Kidney glomerular epithelial cell (primary cell): ENCODE data around the gene PRSS22.

Experiments used
- DNase-seq: peaks from one replicate; lab custom pipeline; 2025; lab: John Stamatoyannopoulos, UW

The PRSS22 gene

GRCh38 chr16:2829501-2830354, 28.2 kb downstream of the PRSS22 start, which contains the start of gene ZG16B:
ZG16B (plus strand) TSS chr16:2830303; CDS start chr16:2830442, 139 bp downstream.
- DNase-seq = no peak

DNA sequence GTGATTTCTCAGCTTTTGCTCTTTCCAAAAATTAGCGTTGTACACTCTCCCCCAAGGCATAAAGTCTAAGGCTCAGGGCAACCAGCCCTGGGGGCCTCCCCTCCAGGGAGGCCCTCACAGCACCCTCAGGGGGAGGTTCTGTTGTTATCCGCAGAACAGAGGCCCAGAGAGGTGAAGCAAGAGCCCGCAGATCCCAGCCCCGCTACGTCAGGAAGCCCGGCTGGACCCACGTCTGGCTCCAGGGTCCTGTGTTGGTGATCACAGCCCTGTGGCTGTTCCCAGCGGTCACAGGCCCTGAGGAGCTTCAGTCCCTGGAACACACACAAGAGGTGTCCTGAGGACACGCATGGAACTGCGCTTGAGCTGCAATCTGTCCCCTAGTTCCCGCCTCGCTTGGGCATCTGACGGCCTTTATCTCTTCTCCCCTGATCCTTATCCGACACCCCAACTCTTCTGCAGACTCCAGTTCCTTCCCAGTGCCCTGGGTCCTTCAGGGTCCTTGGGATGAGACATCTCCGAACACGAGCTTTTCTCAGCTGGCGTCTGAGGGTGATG, 29.0 kb downstream of the PRSS22 start:
- DNase-seq = no peak

DNA sequence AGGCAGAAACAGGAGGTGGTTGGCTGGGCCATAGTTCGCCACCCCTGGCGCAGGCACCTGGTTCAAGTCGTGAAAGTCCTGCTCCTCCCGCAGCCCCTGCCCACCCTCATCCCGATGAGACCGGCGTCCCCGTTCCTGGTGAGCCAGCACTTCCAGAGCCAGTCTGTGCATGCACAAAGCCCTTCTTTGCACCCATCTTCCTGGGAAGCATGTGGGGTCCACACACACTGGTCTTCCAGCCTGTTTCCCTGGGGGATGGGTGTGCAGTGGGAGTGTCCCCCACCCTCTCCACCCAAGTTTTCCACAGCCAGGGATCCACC, 29.5 kb downstream of the PRSS22 start:
- DNase-seq = no peak

DNA sequence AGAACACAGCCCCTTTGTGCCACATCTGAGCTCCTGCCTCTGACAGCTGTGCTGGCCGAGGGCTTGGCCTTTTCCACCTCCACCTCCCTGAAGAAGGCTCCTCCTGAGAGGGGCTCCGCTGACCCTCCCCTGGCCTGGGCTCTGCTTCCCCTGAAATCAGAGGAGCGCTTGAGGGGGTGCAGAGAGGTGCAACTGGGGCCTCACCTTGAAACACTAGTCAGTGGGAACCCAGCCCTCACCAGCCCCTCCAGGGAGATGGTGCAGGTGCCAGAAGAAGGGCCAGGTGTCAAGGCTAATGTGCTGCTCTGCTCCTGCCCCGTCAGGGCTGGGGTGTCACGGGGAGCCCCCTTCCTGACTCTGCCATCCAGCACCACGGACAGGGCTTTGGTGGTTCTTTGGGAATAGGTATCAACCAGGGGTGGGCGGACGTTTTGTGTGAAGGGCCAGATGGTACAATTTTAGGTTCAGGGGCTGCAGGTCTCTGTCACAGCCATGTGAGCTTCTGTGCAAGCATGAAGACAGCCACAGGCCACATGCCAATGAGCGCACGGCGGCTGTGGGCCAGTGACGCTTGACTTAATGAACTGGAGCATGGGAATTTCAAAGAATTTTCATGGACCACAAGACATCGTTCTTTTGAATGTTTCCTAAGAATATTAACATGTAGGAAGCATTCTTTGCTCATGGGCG, 30.0 kb downstream of the PRSS22 start:
- DNase-seq = no peak

DNA sequence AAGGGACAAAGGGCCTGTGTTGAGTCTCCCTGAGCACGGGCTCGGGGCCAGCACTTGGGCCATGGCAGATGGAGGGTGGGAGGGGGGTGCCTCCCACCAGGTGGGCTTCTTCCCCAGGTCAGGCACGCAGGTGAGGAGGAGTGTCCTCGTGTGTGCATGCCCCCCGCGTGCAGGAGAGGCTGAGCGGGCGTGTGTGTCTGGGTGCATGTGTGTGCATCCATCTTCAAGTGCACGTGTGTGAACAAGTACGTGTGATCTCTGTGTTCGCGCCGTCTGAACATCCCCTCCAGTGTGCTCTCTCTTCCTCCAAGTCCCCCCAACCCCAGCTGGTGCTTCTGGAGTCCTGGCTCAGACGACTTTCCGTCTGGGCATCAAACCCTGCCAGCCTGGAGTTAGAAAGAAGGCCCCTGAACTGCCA, 30.6 kb downstream of the PRSS22 start:
- no peak for DNase-seq

GRCh38 chr16:2826591-2827373, 31.2 kb downstream of the PRSS22 start:
- DNase-seq = no peak

GRCh38 chr16:2825906-2826305, 32.1 kb downstream of the PRSS22 start:
- DNase-seq = no peak

DNA sequence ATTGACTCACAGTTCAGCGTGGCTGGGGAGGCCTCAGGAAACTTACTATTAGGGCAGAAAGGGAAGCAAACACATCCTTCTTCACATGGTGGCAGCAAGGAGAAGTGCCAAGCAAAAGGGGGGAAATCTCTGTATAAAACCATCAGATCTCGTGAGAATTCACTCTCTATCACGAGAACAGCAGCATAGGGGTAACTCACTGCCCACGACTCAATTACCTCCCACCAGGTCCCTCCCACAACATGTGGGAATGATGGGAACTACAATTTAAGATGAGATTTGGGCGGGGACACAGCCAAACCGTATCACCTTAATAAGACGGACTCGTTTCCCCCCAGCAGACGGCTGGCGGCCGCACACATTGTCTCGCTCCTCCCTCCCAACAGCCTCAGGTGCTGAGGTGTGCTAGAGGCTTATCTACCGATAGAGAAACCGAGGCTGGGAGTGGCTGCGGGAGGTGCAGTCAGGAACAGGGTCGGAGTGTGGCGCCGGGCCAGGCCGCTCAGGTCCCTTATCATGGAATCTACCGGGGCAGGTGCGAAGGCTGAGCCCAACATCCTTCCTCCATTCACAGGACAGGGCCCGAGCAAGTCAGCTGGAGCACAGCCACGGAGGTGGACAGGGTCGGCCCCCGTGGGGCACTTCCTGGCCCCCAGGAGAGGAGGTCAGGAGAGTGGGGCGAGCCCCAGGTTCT, 32.8 kb downstream of the PRSS22 start:
- DNase-seq = no peak

- no peak for DNase-seq
Measured at GRCh38 chr16:2824626-2825025, 33.3 kb downstream of the PRSS22 start.

DNA sequence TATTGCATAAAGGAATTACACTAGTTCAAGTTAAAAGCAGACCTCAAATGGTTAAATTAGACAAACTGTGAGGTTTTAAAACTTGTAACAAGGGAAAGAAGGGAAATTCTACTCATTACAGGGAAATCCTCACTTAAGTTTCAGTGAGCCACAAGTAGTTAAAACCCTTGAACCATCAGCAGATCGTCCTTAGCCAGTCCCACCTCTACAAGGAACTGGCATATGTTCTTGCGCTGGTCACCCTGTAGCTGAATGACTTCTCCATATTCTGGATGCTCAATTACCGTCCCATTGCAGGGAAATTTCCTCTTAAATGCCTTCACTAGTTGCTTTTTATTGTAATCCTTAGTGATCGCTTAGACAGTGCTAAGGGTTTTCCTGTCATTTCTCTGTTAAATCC, 35.5 kb downstream of the PRSS22 start:
- no peak for DNase-seq

- DNase-seq = no peak
Measured at GRCh38 chr16:2822158-2822495, 35.8 kb downstream of the PRSS22 start.

- no peak for DNase-seq
Measured at GRCh38 chr16:2821487-2822157, 36.3 kb downstream of the PRSS22 start.

GRCh38 chr16:2820836-2821486, 37.0 kb downstream of the PRSS22 start:
- no peak for DNase-seq

DNA sequence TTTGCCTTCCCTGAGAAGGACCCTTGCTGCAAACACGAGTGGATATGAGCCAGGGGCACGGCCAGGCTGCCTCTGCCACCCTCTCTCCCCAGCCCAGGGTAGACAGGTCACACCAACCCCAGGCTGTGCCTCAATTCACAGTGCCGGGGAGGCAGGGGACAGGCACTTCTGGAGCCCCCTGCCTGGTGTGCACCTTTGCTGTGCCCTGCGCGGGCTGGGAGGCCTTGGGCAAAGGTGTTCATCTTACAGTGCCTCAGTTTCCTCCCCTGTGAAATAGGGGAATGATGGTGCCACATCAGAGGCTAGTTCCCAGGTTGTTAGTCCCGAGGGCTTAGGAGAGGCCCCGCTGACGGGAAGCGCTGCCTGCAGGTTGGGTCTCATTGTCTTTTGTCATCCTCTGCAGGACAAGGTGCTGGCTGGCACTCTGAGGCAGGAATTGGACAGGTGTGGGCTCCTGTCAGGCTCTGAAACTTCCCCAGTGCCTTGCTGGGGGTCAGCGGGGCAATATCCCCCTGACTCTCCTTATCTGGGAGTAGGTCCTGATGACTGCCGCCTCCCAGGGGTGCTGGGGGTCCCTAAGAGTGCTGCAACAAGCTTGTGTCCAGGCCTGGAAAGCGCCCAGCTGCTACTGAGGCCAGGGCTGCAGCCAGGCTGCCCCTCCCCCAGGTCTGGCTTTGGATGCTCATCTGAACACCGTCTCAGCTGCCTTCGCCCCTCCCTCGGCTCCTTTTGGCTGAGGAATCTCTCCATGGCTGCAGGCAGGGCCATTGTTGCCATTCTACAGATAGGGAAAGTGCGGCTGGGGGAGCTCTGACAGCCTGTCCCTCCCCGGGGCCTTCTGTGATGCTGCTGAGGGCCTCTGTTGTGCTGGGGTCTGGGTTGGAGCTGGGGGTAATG, 37.8 kb downstream of the PRSS22 start:
- DNase-seq = no peak

DNA sequence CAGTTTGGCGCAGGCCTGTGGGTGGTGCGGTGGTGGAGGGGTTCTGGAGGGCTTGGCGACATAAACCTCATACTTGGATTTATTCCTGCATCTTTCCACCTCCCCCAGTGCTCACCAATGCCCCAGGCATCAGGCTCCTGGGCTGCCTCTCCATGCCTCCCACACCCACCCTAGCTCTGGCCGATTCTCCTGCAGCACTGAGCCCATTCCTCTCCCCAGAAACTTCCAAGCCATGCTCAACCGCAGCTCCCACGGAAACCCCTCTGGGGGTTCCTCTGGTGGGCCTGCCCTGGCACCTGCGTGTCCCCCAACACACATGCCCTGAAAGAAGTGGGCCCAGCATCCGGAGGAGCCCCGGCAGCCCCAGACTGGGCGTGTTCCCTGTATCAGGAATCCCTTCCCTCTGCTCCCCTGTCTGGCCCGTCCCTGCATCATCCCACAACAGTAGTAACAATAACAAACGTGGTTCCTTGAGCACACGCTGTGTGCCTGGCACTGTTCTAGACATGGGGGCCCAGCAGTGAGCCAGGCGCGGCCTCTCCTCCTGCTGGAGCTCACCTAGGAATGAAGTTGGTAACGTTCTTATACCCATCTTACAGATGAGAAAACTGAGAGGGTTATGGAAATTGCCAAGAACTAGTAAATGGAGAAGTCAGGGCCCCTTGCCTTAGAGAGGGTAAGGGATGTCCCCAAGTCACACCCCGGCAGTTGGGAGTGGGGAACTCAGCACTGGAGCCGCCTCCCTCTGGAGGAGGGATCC, 38.6 kb downstream of the PRSS22 start:
- DNase-seq = no peak

GRCh38 chr16:2818272-2818876, 39.6 kb downstream of the PRSS22 start:
- no peak for DNase-seq

DNA sequence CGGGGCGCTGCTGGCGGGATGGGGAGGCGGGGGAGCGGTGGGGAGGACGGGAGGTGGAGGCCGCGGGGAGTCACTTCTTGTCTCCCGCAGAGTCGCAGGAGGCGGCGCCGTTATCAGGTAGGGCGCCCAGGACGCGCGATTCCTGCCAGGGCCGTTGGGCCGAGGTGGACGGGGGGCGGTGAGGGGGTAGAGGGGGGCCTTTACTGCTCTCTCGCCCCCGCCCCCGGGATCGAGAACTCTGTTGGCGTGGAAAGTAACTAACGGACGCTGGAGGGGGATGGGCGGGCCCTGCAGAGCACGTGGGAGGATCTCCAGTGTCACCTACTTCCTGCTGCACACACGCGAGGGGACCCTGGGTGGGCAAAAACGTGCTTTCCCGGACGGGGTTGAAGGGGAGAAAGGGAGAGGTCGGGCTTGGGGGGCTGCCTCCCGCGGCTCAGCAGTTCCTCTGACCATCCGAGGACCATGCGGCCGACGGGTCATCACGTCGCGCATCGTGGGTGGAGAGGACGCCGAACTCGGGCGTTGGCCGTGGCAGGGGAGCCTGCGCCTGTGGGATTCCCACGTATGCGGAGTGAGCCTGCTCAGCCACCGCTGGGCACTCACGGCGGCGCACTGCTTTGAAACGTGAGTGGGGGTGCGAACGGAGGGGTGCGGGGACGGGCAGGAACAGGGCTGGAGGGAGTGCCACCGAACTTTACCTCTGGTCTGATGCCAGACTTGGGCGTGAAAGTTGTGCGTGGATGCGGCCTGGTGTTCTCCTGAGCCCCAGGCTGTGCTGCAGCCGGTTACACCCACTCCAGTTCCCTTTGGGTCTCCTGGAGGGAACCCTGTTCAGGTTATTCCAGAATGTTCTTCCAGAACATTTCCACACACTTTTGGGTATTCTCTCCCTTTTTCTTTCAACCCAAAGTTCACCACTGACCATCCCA, 40.4 kb downstream of the PRSS22 start:
- no peak for DNase-seq
